C4-2B (cell line): ENCODE data around the gene MST1.
"Not testable (repeated sequence)": the region's sequence is repeated elsewhere in the genome, so short reads cannot be mapped to it uniquely, and the experiment has no call there.

Experiments
- H3K27ac ChIP-seq: fragments of 450-650 bp; 2 replicates; pipeline ENCODE4 v1.5.1; 2017
- ZFX ChIP-seq: fragments of 450-650 bp; IDR thresholded peaks from 2 replicates; pipeline ENCODE4 v1.6.1; 2017
- TF ChIP-seq, protein P1 (sequence below): fragments of 450-650 bp; conservative IDR thresholded peaks from 2 replicates; pipeline ENCODE4 v1.5.1; 2017; ENCODE audit warnings: mild to moderate bottlenecking

The MST1 gene

DNA sequence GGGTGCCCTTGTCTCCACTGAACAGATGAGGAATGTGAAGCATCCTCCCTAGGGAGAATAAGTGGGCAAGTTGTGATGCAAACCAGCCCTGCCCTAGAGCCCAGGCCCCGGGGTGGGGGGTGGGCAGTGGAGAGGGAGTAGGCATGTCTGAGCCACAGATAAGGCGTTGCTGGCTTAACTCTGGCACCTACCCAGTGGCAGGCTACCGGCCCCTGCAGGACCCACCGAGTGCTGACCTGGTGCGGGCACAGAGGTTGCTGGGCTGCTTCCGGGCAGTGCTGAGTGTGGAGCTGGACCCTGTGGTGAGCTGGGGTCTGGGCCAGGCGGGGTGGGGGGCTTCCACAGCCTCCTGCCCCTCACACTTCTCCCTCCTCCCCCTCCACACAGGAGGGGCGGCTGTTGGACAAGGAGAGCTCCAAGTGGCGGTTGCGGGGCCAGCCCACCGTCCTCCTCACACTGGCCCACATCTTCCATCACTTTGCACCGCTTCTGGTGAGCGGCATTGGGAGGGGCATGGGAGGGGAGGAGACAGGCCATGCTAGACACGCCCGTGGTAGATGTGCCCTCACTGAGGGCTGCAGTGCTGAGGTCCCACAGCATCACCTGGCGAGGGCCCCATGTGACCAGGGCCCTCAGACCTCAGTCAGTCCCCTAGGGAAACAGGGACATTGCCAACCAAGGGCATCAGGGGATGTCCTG is 10.2 kb upstream of the MST1 start:
- TF ChIP-seq, protein P1, sequence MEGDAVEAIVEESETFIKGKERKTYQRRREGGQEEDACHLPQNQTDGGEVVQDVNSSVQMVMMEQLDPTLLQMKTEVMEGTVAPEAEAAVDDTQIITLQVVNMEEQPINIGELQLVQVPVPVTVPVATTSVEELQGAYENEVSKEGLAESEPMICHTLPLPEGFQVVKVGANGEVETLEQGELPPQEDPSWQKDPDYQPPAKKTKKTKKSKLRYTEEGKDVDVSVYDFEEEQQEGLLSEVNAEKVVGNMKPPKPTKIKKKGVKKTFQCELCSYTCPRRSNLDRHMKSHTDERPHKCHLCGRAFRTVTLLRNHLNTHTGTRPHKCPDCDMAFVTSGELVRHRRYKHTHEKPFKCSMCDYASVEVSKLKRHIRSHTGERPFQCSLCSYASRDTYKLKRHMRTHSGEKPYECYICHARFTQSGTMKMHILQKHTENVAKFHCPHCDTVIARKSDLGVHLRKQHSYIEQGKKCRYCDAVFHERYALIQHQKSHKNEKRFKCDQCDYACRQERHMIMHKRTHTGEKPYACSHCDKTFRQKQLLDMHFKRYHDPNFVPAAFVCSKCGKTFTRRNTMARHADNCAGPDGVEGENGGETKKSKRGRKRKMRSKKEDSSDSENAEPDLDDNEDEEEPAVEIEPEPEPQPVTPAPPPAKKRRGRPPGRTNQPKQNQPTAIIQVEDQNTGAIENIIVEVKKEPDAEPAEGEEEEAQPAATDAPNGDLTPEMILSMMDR, result no peak
- no peak for TF ChIP-seq ZFX

DNA sequence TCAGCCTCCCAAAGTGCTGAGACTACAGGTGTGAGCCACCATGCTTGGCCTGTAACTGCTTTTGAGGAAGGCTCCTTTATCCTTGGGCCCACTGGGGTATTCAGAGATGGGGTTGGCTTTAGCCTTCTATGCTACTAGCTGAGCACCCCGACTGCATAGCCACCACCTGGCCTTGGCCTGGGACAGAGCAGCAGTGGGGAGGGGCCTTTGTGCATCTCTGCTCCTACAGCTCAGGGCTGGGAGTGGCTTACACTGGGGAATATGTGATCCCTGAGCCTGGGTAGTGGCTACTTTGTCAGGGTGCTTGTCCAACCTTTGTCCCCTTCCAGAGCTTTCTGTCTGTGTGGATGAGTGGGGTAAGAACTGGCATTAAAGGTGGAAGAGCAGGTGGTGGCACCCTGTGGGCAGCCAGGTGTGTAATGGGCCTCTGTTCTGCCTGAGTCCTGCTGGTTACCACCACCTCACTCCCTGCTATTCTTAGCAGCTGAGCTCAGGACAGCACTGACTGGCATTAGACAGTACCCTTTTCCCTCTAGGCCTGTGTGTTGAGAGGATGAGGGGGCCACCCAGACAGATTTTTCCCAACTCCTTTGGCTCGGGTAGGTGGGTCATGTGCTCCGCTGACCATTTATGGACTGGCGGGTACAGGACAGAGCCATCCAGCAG is 6.2 kb upstream of the MST1 start:
- H3K27ac ChIP-seq, result not testable (repeated sequence)

More for the DNA sequence above, 10.2 kb upstream of the MST1 start:
- H3K27ac ChIP-seq, result no peak overlapping the region

DNA sequence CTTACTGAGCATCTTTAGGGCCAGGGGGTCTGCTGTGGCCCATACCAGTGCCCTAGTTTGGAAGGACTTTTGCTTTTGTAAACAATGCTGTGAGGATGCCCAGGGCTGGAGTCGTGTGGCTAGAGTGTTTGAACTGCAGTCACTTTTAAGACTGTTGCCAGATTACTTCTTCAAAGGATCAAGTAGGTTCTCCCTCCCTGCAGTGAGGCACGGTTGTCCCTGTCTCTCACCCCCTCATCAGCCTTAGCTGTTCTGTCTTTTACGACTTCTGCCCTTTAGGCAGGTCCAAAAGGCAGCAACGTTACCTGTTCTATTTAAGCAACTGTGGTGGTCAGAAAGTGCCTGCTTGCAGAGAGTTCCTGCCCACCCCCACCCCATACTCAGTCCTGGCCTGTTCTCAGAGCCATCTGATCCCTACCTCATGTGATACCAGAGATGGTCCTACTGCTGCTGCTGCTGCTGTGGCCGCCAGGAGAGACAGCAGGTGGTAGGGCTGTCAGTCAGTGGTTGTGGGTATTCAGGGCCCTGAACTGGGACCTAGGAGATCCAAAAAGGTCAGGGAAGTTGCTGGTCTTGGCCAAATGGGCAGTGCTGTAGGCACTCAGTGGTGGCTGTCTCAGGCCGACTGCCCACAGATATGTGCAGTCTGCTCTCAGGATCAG is 5.3 kb upstream of the MST1 start:
- not testable (repeated sequence) for H3K27ac ChIP-seq

DNA sequence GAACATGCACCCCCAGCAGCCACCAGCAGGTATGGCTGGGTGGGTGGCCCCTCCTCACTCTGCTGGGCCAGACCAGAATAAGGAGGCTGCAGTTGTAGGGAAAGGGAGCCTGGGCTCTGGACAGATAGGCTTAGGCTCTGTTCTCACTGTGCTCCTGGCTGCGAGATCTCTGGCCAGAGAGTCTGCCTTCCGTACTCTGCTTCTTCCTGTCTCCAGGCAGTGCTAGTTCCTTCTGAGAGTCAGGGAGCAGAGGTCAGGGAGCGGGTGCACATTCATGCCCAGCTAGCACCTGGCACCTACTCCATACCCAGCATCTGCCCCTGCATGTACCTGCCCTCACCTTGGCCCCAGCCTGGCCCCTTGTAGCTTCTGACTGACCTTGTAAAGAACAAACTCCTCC is 2.2 kb upstream of the MST1 start:
- H3K27ac ChIP-seq, result not testable (repeated sequence)

DNA sequence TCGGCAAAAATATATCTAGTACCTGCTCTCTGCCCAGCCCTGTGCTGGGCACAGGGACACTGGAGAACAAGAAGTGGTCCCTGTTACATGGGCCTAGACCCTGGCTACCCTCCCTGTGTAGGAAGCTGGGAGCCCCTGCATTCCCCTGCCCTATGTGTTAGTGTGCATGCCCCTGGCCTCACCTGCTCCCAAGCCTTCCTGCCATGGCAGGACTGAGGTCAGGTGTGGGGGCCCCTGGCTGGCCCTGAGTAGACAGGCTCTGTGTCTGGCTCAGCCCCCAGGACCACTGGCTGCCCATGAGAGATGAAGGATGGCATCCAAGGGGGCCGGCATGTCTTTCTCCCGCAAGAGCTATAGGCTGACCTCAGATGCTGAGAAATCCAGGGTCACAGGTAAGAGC is 1.6 kb upstream of the MST1 start:
- H3K27ac ChIP-seq, result not testable (repeated sequence)

DNA sequence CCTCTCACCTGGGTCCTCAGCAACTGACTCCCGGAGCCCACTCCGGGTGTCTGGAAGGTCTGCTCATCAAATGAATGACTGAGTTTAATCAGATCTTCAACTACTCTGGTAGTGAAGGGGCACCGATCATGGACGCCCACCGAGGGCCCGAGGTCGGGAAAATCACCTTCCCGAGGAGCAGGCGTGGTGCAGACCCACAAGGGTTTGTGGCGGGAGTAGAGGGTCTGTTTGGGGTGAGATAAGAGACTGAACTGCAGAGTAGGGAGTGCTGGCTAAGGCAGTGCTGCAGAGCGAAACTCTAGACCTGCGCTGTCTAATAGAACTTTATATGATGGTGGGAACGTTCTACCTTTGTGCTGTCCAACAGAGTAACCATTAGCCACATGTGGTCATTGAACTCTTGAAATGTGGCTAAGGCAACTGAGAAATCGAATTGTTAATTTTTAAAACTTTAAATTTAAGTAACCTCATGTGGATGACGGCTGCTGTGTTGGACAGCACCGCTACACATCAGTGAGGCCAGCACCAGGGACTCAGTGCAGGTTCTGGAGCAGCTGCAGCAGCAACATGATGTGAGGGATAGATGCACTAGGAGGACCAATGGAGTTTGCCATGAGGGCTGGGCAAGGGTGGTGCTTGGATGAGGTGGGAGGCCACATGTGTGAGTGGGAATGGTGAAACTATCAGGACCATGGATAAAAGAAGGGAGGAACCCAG is 792 bp upstream of the MST1 start:
- peak overlapping the region; percentile 80 for H3K27ac ChIP-seq

DNA sequence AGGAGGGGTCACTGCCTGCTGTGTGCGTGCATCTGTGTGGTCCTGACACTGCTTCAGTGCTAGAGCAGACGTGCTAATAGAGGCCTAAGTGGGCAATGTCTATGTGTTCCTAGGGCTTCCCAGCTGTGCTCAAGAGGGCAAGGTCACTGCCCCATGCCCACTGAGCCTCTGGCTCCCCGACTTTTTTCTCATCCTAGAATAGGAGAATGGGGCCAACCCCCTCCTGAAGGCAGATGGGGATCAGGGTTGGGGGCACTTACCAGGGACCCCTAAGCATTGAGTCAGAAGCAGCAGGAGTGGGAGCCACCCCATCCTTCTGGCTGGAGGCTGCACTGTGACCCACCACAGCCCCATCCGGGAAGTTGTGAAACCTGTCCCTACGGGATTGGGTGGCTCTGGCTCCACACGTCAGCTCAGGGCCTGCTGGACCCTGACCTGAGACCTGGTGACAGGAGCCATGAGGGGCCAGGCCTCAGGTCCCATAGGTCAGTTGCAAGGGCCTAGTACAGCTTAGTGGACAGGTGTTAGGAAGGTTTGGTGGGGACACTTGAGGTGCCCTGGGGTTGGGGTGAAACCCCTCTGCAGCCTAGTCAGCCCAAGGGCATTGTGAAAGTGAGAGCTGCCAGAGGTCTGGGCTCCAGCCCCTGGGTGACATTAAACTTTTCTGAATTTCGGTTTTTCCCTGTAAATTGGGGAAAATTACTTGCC is 782 bp downstream of the MST1 start:
- peak overlapping the region; percentile 80 for H3K27ac ChIP-seq

DNA sequence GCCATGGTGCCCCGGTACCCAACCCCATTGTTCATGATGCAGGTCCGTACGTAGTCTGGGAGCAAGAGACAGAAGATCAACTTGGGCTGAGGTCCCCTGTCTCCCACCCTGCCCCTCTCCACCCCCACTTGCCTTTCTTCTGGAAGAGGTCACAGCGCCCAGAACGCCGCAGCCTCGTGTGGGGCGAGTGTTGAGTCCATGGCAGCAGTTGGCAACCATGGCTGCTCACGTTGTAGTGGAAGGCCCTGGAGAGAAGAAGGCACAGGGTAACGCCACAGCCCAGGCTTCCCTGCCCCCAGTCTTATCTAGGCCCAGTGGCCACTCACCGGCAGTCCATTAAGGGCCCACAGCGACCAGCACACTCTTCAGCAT is 1.9 kb downstream of the MST1 start:
- not testable (repeated sequence) for H3K27ac ChIP-seq

DNA sequence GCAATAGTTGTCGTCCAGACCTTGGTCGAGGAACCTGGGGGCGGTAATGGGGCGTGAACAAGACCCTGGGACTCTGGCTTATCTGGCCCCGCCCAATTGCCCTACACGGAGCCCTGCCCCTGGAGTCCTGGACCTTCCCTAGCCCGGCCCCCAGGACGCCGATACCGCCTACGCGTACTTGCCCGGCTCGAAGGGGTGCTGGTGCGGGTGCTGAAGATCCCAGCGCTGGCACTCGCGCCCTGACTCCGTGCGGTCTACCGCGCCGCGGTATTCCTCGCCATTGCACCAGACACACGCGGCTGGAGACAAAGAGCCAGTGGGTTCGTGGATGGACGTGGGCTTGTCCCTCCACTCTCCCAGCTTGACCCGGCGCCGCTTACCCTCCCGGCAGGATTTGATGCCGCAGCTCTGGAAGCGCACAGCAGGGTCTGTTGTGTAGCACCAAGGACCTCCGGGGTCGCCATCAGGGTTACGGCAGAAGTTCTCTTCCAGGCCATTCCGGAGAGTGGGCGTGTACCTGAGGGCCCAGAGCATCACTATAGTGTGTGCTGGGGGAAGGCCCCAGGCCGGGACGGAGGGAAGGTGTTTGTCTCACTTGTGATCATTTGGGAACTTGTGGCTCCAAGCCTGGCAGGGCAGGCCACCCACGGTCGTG is 2.4 kb downstream of the MST1 start:
- not testable (repeated sequence) for H3K27ac ChIP-seq

DNA sequence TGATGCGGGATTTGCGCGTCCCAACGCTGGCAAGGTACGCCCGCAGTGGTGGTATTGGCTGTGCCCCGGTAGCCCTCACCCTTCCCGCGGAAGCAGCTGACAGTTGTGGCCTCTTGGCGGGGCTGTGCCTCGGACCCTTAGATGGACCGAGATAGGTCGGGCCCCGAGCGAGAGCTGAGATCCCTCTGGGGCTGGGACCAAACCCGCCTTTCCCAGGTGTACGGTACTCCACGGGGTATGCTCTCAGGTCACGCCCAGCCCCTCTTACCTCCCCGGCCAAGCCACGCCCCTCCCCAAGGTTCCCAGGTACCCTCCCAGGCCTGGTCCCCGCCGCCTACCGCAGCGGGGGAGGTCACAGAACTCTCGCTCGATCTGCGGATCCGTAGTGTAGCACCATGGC is 2.9 kb downstream of the MST1 start:
- not testable (repeated sequence) for H3K27ac ChIP-seq

DNA sequence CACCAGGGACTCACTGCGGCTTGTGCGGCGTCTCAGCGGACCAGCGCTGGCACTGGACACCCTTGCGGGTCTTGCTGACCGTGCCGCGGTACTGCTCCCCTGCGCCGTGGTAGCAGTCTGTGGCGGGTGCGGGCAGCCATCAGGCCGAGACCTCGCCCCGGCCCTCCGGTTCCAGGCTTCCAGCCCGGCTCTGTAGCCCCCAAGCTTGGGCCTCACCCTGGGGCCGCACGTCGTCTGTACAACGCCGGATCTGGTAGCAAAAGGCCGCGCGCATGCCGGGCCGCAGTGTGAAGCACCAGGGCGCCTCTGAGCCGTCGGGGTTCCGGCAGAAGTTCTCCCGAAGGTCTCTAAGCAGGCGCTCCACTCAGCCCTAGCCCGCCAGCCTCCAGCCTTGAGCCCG is 3.4 kb downstream of the MST1 start:
- H3K27ac ChIP-seq, result not testable (repeated sequence)

DNA sequence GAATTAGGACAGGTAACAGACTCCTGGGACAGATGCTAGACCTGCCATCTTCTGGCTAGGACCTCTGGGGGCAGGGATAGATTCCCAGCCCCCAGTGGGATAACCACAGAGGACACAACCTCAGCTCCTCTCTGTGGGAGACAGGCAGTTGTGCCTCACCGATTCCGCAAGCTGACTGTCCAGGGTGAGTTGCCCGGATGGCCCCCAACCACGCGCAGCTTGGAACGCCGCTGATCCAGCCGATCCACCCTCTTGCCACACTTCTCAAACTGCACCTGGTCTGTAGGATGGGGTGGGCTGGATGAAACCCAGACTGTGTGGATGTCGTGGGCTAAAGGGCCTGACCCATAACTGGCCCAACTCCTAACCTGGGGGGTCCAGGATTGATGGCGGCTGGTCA is 4.2 kb downstream of the MST1 start:
- H3K27ac ChIP-seq, result not testable (repeated sequence)

DNA sequence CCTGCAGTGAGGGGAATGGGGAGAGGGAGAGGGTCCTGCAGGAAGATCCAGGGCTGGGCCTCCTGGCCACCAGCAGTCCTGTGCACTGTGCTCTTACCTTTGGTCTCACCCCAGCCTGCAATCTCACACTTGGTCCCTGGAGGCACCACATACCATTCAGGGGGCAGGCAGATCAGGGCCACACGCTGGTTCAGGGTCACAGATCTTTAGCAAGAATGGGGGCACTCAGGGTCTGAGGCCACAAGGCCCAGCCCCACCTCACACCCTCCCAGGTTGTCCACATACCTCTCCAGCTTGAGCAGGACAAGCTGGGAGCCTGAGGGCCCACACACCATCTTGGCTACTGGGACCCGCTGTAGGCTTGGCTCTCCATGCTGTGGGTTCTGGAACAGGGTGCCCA is 4.8 kb downstream of the MST1 start:
- H3K27ac ChIP-seq, result not testable (repeated sequence)

DNA sequence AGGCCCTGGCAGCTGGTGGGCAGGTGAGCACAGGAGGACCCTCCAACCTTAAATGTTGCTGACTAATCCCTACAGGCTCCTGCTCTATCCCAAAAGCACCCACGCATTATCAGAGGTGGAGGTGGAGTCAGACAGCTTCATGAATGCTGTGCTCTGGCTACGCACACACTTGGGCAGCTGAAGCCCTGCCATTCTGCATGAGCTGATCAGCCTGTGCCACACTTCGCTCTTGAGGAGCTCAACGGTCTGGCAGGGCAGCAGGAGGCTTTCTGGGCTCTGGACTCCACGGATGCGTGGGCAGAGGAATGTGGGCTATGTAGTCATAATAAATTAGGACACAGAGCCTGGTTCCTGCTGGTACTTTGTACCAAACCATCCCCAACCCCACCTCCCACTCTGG is 6.1 kb downstream of the MST1 start:
- no peak for TF ChIP-seq ZFX
- TF ChIP-seq, protein P1, result no peak
- H3K27ac ChIP-seq, result no peak overlapping the region
